Loucy (cell line): Measurements from ENCODE around the gene SLC35F1.

Source experiments
- H2AFZ ChIP-seq: fragments of 200-600 bp; sonication (generic); 2 replicates; pipeline ENCODE4 v1.6.0; 2016; ENCODE audit warnings: antibody characterized with exemption, mild to moderate bottlenecking, low read length, moderate library complexity
- H3F3A ChIP-seq: fragments of 200-600 bp; 2 replicates; pipeline ENCODE4 v1.6.0; 2016; ENCODE audit warnings: antibody characterized with exemption, low read depth, mild to moderate bottlenecking
- H3K27me3 ChIP-seq: fragments of 200-600 bp; sonication (generic); 2 replicates; pipeline ENCODE4 v1.6.1; 2014; ENCODE audit warnings: low read length, mild to moderate bottlenecking; ENCODE audit not compliant: insufficient read depth, poor library complexity, severe bottlenecking
- H3K36me3 ChIP-seq: fragments of 200-600 bp; sonication (generic); 2 replicates; pipeline ENCODE4 v1.6.1; 2016; ENCODE audit warnings: low read length; ENCODE audit not compliant: insufficient read depth
- H3K4me1 ChIP-seq: fragments of 200-600 bp; sonication (generic); 2 replicates; pipeline ENCODE4 v1.5.1; 2014; ENCODE audit warnings: low read length, mild to moderate bottlenecking; ENCODE audit not compliant: insufficient read depth, poor library complexity, severe bottlenecking
- H3K4me2 ChIP-seq: fragments of 200-600 bp; sonication (generic); 2 replicates; pipeline ENCODE4 v1.6.0; 2014; ENCODE audit warnings: antibody characterized with exemption, low read length, low read depth, mild to moderate bottlenecking; ENCODE audit not compliant: poor library complexity, severe bottlenecking
- H3K4me3 ChIP-seq: fragments of 200-600 bp; sonication (generic); 2 replicates; pipeline ENCODE4 v1.5.1; 2014; ENCODE audit warnings: low read length, mild to moderate bottlenecking, mixed read lengths; ENCODE audit not compliant: poor library complexity, severe bottlenecking
- H3K79me2 ChIP-seq: fragments of 200-600 bp; sonication (generic); 2 replicates; pipeline ENCODE4 v1.6.1; 2014; ENCODE audit warnings: low read length; ENCODE audit not compliant: insufficient read depth
- H3K9ac ChIP-seq: fragments of 200-600 bp; sonication (generic); 2 replicates; pipeline ENCODE4 v1.6.0; 2014; ENCODE audit warnings: mild to moderate bottlenecking, low read depth, low read length, moderate library complexity; ENCODE audit not compliant: poor library complexity, severe bottlenecking
- H3K9me2 ChIP-seq: fragments of 200-600 bp; sonication (generic); replicated peaks from 2 replicates; pipeline ENCODE4 v1.6.1; 2016; ENCODE audit warnings: low read depth, low read length, mixed read lengths
- H3K9me3 ChIP-seq: fragments of 200-600 bp; sonication (generic); 2 replicates; pipeline ENCODE4 v1.6.1; 2014; ENCODE audit warnings: mild to moderate bottlenecking, antibody characterized with exemption, low read length, low read depth; ENCODE audit not compliant: insufficient read depth
- H4K20me1 ChIP-seq: fragments of 200-600 bp; sonication (generic); 2 replicates; pipeline ENCODE4 v1.6.0; 2014; ENCODE audit warnings: antibody characterized with exemption, low read length, mild to moderate bottlenecking; ENCODE audit not compliant: insufficient read depth, poor library complexity, severe bottlenecking
- CTCF ChIP-seq: fragments of 200-600 bp; sonication (generic); conservative IDR thresholded peaks from 2 replicates; pipeline ENCODE4 v1.5.1; 2014; ENCODE audit warnings: mild to moderate bottlenecking, antibody characterized with exemption, low read length
- EZH2phosphoT487 ChIP-seq: fragments of 200-600 bp; IDR thresholded peaks from 2 replicates; pipeline ENCODE4 v1.6.1; 2018; ENCODE audit warnings: antibody characterized with exemption, mild to moderate bottlenecking, moderate library complexity, borderline replicate concordance

The SLC35F1 gene

GRCh38 chr6:118134736-118135135 lies 227.7 kb downstream of the SLC35F1 start:
- Histone ChIP-seq H2AFZ (no peak overlapping the region), H3K9me2 (no peaks in the 10 kb centered on the region), H3K79me2 (no peaks in the 10 kb centered on the region), H3K4me2 (no peak overlapping the region), H3K4me3 (no peak overlapping the region), H3K27me3 (no peaks in the 10 kb centered on the region), H3K9ac (no peak overlapping the region), H3K36me3 (no peaks in the 10 kb centered on the region), H4K20me1 (no peaks in the 10 kb centered on the region), H3K4me1 (no peaks in the 10 kb centered on the region), H3K9me3 (no peaks in the 10 kb centered on the region), H3F3A (no peaks in the 10 kb centered on the region)
- TF ChIP-seq CTCF (no peak), EZH2phosphoT487 (no peak)

- no peaks in the 10 kb centered on the region for H3K27me3 ChIP-seq
- H3K9me2 ChIP-seq, result no peaks in the 10 kb centered on the region
- no peak overlapping the region for H3K4me2 ChIP-seq
- no peaks in the 10 kb centered on the region for H3K9me3 ChIP-seq
- H3K4me1 ChIP-seq, result no peaks in the 10 kb centered on the region
- no peaks in the 10 kb centered on the region for H3K36me3 ChIP-seq
- H3K9ac ChIP-seq, result no peak overlapping the region
- no peak overlapping the region for H3K4me3 ChIP-seq
- no peaks in the 10 kb centered on the region for H3K79me2 ChIP-seq
- TF ChIP-seq CTCF (no peak), EZH2phosphoT487 (no peak)
- H4K20me1 ChIP-seq, result no peaks in the 10 kb centered on the region
- H3F3A ChIP-seq, result no peaks in the 10 kb centered on the region
- no peak overlapping the region for H2AFZ ChIP-seq
Observed at GRCh38 chr6:118135371-118135770, 228.3 kb downstream of the SLC35F1 start.

- TF ChIP-seq EZH2phosphoT487 (no peak), CTCF (no peak)
- Histone ChIP-seq H3K4me1 (peaks cover 4% of the 10 kb centered on the region), H3K79me2 (no peaks in the 10 kb centered on the region), H3K9ac (no peak overlapping the region), H3K4me3 (no peak overlapping the region), H3K27me3 (no peaks in the 10 kb centered on the region), H3K36me3 (no peaks in the 10 kb centered on the region), H3K9me2 (no peaks in the 10 kb centered on the region), H3F3A (no peaks in the 10 kb centered on the region), H2AFZ (no peak overlapping the region), H3K9me3 (no peaks in the 10 kb centered on the region), H3K4me2 (no peak overlapping the region), H4K20me1 (no peaks in the 10 kb centered on the region)
Observed at GRCh38 chr6:118141211-118141610, 234.1 kb downstream of the SLC35F1 start.
